Neural crest cell (in vitro differentiated cells): ENCODE results near the gene PECR. TPM values are rescaled to one million over a fixed set of nuclear protein-coding genes. Genes with fewer than 3 reads are reported as not detected.

Experiments
- DNase-seq: peaks from one replicate; pipeline ENCODE4 v3.0.0; 2021; ENCODE audit warnings: low read depth, mixed read lengths, low spot score
- H3K27ac Mint-ChIP-seq: one replicate; pipeline ENCODE4 v1.8.0; 2021; ENCODE audit warnings: mild to moderate bottlenecking, mixed read lengths; ENCODE audit not compliant: unreplicated experiment
- H3K27me3 Mint-ChIP-seq: 2 replicates; pipeline ENCODE4 v1.8.0; 2021; ENCODE audit warnings: low read depth, mild to moderate bottlenecking, mixed read lengths
- H3K36me3 Mint-ChIP-seq: 2 replicates; pipeline ENCODE4 v1.8.0; 2021; ENCODE audit warnings: low read depth, mild to moderate bottlenecking, mixed read lengths
- H3K4me1 Mint-ChIP-seq: 2 replicates; pipeline ENCODE4 v1.8.0; 2021; ENCODE audit warnings: mixed read lengths
- H3K4me3 Mint-ChIP-seq: one replicate; pipeline ENCODE4 v1.8.0; 2021; ENCODE audit warnings: mild to moderate bottlenecking, mixed read lengths
- H3K9me3 Mint-ChIP-seq: 2 replicates; pipeline ENCODE4 v1.8.0; 2021; ENCODE audit warnings: mixed read lengths
- CTCF ChIP-seq: fragments of 200-600 bp; sonication (generic); conservative IDR thresholded peaks from 2 replicates; pipeline ENCODE4 v1.5.0; 2021; ENCODE audit warnings: antibody characterized with exemption, mild to moderate bottlenecking
- total RNA-seq: library from RNA; stranded (reverse); gene quantifications from 2 replicates; pipeline ENCODE4 v1.2.1, GENCODE V29; 2021

The PECR gene
- total RNA-seq, 1 donor from 2014 or later, result 18.2 TPM

GRCh38 chr2:216030216-216030615 is 51.4 kb downstream of the PECR start:
- no peaks in the 10 kb centered on the region for H3K27me3 Mint-ChIP-seq
- DNase-seq, result no peak
- no peak for TF ChIP-seq CTCF

GRCh38 chr2:216029416-216030129 is 52.0 kb downstream of the PECR start:
- TF ChIP-seq CTCF, result no peak
- peaks cover 3% of the 10 kb centered on the region for H3K36me3 Mint-ChIP-seq
- no peaks in the 10 kb centered on the region for H3K9me3 Mint-ChIP-seq
- no peak overlapping the region for H3K4me3 Mint-ChIP-seq
- no peaks in the 10 kb centered on the region for H3K27me3 Mint-ChIP-seq
- peaks cover 22% of the 10 kb centered on the region for H3K4me1 Mint-ChIP-seq
- DNase-seq, result no peak
- no peak overlapping the region for H3K27ac Mint-ChIP-seq

More at GRCh38 chr2:216030216-216030615, 51.4 kb downstream of the PECR start:
- H3K4me1 Mint-ChIP-seq, result peaks cover 22% of the 10 kb centered on the region
- no peak overlapping the region for H3K27ac Mint-ChIP-seq
- no peaks in the 10 kb centered on the region for H3K9me3 Mint-ChIP-seq
- peaks cover 3% of the 10 kb centered on the region for H3K36me3 Mint-ChIP-seq
- H3K4me3 Mint-ChIP-seq, result no peak overlapping the region

- Mint-ChIP-seq H3K27ac (no peak overlapping the region), H3K36me3 (no peaks in the 10 kb centered on the region), H3K4me1 (no peaks in the 10 kb centered on the region), H3K4me3 (no peak overlapping the region), H3K9me3 (no peaks in the 10 kb centered on the region), H3K27me3 (no peaks in the 10 kb centered on the region)
- DNase-seq, result no peak
- no peak for TF ChIP-seq CTCF
These were observed 56.8 kb downstream of the PECR start for GRCh38 chr2:216024779-216025336.

GRCh38 chr2:216023055-216023648 is 58.5 kb downstream of the PECR start:
- TF ChIP-seq CTCF, result peak; percentile 73
- H3K27me3 Mint-ChIP-seq, result no peaks in the 10 kb centered on the region
- no peak overlapping the region for H3K4me3 Mint-ChIP-seq
- H3K9me3 Mint-ChIP-seq, result no peaks in the 10 kb centered on the region
- peaks cover 2% of the 10 kb centered on the region for H3K36me3 Mint-ChIP-seq
- DNase-seq, result peak; percentile 36
- H3K27ac Mint-ChIP-seq, result no peak overlapping the region
- H3K4me1 Mint-ChIP-seq, result no peaks in the 10 kb centered on the region

- no peak for DNase-seq
- no peaks in the 10 kb centered on the region for H3K4me1 Mint-ChIP-seq
- H3K27ac Mint-ChIP-seq, result no peak overlapping the region
- H3K9me3 Mint-ChIP-seq, result no peaks in the 10 kb centered on the region
- H3K36me3 Mint-ChIP-seq, result peaks cover 2% of the 10 kb centered on the region
- no peaks in the 10 kb centered on the region for H3K27me3 Mint-ChIP-seq
- H3K4me3 Mint-ChIP-seq, result no peak overlapping the region
- TF ChIP-seq CTCF, result no peak
These were observed 59.6 kb downstream of the PECR start for GRCh38 chr2:216021768-216022565.
